ENCODE data around the gene MESP2. TPM values are rescaled to one million over a fixed set of nuclear protein-coding genes. Genes with fewer than 3 reads are reported as not detected.
A peak's percentile ranks its signal among the peaks of the same experiment; 100 is the strongest.

The MESP2 gene
- total and polyA plus RNA-seq, 9 of the 15 experiments (the other 6 are each of a cell fraction or from before 2014, with no cell fraction given), result 0.08 to 0.82 (median 0.37) TPM

DNA sequence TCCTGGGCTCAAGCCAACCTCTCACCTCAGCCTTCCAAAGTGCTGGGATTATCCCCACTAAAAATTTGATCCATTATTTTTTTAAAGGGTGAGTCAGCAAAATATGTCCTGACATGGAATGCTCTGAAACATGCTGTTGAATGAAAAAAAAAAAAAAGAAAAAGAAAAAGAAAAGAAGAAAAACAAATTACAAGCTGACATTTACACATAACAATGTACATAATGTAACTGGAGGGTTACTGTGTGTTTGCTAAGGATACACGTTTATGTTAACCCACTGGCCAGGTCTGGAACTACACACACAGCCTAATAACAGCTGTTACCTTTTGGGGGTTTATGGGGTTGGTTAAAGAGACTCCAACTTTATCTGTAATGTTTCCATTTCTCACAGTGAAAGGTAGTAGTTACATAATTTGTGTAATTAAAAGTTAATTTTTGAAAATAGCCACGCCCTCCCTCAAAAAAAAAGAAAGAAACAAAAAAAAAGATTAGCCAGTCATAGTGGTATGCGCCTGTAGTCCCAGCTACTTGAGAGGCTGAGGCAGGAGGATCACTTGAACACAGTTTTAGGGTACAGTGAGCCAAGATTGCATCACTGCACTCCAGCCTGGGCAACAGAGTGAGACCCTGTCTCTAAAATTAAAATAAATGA is 3.1 kb upstream of the MESP2 start (continued):
- TF ChIP-seq DMBX1 (CRISPR knock-in tag; IDR thresholded peaks at IDR 0.05; ENCODE audit: borderline replicate concordance) (no peak), ZNF551 (CRISPR knock-in tag; IDR thresholded peaks at IDR 0.05) (no peak), ZNF57 (CRISPR knock-in tag; IDR thresholded peaks at IDR 0.05) (no peak), ZNF316 (IDR thresholded peaks at IDR 0.05) (peak; percentile 98), TCF7 (IDR thresholded peaks at IDR 0.05; ENCODE audit: borderline replicate concordance) (no peak), ERF (CRISPR knock-in tag; IDR thresholded peaks at IDR 0.05) (no peak), ZNF584 (CRISPR knock-in tag; IDR thresholded peaks at IDR 0.05; ENCODE audit: low read depth) (no peak), C11orf30 (IDR thresholded peaks at IDR 0.05; ENCODE audit: low read depth) (peak; percentile 89), DACH1 (IDR thresholded peaks at IDR 0.05; ENCODE audit: partially characterized antibody) (peak; percentile 89), ZNF311 (CRISPR knock-in tag; IDR thresholded peaks at IDR 0.05) (no peak), ZNF644 (tag; IDR thresholded peaks at IDR 0.05; ENCODE audit: low read depth) (no peak), ZNF174 (CRISPR knock-in tag; IDR thresholded peaks at IDR 0.05) (no peak), NFE2 (IDR thresholded peaks at IDR 0.05; ENCODE audit: low read depth) (peak; percentile 73), MAFK (IDR thresholded peaks at IDR 0.05; ENCODE audit: low read length) (peak; percentile 72; the same call in 1 of the 2 replicates), NFE2L1 (tag; IDR thresholded peaks at IDR 0.05; ENCODE audit: borderline replicate concordance, low read depth) (peak; percentile 82), CEBPG (CRISPR knock-in tag; IDR thresholded peaks at IDR 0.05) (0 out of 2 replicates have a peak, but pooled peaks have one; percentile 21), CEBPG (tag; conservative IDR thresholded peaks at IDR 0.05 in 1 of 2, IDR thresholded peaks at IDR 0.05 in 1 of 2) (no peak), MAFF (IDR thresholded peaks at IDR 0.05; ENCODE audit: low read length) (peak; percentile 87), ATF7 (IDR thresholded peaks at IDR 0.05) (no peak), BACH1 (tag; IDR thresholded peaks at IDR 0.05) (peak; percentile 63; the same call in 1 of the 2 replicates)
- TF ChIP-seq, protein P1, sequence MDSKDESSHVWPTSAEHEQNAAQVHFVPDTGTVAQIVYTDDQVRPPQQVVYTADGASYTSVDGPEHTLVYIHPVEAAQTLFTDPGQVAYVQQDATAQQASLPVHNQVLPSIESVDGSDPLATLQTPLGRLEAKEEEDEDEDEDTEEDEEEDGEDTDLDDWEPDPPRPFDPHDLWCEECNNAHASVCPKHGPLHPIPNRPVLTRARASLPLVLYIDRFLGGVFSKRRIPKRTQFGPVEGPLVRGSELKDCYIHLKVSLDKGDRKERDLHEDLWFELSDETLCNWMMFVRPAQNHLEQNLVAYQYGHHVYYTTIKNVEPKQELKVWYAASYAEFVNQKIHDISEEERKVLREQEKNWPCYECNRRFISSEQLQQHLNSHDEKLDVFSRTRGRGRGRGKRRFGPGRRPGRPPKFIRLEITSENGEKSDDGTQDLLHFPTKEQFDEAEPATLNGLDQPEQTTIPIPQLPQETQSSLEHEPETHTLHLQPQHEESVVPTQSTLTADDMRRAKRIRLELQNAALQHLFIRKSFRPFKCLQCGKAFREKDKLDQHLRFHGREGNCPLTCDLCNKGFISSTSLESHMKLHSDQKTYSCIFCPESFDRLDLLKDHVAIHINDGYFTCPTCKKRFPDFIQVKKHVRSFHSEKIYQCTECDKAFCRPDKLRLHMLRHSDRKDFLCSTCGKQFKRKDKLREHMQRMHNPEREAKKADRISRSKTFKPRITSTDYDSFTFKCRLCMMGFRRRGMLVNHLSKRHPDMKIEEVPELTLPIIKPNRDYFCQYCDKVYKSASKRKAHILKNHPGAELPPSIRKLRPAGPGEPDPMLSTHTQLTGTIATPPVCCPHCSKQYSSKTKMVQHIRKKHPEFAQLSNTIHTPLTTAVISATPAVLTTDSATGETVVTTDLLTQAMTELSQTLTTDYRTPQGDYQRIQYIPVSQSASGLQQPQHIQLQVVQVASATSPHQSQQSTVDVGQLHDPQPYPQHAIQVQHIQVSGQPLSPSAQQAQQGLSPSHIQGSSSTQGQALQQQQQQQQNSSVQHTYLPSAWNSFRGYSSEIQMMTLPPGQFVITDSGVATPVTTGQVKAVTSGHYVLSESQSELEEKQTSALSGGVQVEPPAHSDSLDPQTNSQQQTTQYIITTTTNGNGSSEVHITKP (IDR thresholded peaks at IDR 0.05; ENCODE audit: partially characterized antibody), result peak; percentile 82
- TF ChIP-seq, protein P2, sequence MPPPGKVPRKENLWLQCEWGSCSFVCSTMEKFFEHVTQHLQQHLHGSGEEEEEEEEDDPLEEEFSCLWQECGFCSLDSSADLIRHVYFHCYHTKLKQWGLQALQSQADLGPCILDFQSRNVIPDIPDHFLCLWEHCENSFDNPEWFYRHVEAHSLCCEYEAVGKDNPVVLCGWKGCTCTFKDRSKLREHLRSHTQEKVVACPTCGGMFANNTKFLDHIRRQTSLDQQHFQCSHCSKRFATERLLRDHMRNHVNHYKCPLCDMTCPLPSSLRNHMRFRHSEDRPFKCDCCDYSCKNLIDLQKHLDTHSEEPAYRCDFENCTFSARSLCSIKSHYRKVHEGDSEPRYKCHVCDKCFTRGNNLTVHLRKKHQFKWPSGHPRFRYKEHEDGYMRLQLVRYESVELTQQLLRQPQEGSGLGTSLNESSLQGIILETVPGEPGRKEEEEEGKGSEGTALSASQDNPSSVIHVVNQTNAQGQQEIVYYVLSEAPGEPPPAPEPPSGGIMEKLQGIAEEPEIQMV (tag; conservative IDR thresholded peaks at IDR 0.05; ENCODE audit: low read depth), result no peak
- TF ChIP-seq, protein P3, sequence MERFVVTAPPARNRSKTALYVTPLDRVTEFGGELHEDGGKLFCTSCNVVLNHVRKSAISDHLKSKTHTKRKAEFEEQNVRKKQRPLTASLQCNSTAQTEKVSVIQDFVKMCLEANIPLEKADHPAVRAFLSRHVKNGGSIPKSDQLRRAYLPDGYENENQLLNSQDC (CRISPR knock-in tag; IDR thresholded peaks at IDR 0.05), result no peak
- TF ChIP-seq, protein P4, sequence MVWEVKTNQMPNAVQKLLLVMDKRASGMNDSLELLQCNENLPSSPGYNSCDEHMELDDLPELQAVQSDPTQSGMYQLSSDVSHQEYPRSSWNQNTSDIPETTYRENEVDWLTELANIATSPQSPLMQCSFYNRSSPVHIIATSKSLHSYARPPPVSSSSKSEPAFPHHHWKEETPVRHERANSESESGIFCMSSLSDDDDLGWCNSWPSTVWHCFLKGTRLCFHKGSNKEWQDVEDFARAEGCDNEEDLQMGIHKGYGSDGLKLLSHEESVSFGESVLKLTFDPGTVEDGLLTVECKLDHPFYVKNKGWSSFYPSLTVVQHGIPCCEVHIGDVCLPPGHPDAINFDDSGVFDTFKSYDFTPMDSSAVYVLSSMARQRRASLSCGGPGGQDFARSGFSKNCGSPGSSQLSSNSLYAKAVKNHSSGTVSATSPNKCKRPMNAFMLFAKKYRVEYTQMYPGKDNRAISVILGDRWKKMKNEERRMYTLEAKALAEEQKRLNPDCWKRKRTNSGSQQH (CRISPR knock-in tag; IDR thresholded peaks at IDR 0.05), result no peak
